H1 (cell line): ENCODE data around the gene HECTD1.

Source experiments
- CTCF ChIP-seq, 3 experiments: IDR thresholded peaks; 1 replicate in 2 of 3; 2 replicates in 1 of 3; pipeline versions ENCODE4 v1.5.1 to v1.6.1; 2011; ENCODE audit warnings: low read length in 3 of 3, mild to moderate bottlenecking in 3 of 3, inconsistent platforms in 2 of 3, low read depth in 1 of 3, moderate library complexity in 1 of 3; ENCODE audit not compliant: insufficient read depth in 1 of 3; ENCODE audit errors: control extremely low read depth in 1 of 3
- EZH2 ChIP-seq: fragments of 200-600 bp; sonication (generic); IDR thresholded peaks from 2 replicates; pipeline ENCODE4 v1.7.1; 2012; ENCODE audit warnings: low read depth, mild to moderate bottlenecking, moderate library complexity, low read length, inconsistent platforms; ENCODE audit not compliant: severe bottlenecking
- SIN3A ChIP-seq, 2 experiments: IDR thresholded peaks in 1 of 2; conservative IDR thresholded peaks in 1 of 2; 2 replicates each; pipeline ENCODE4 v1.6.1; 2011 to 2012; ENCODE audit warnings: low read length in 2 of 2, improper control_type of control experiment in 1 of 2, low read depth in 1 of 2, mild to moderate bottlenecking in 1 of 2
- TBP ChIP-seq: IDR thresholded peaks from 2 replicates; pipeline ENCODE4 v1.6.1; 2011; ENCODE audit warnings: low read depth, low read length, improper control_type of control experiment
- TCF12 ChIP-seq: IDR thresholded peaks from 2 replicates; pipeline ENCODE4 v1.6.1; 2011; ENCODE audit warnings: low read depth, mild to moderate bottlenecking, low read length

- no peak for TF ChIP-seq CTCF (IDR thresholded peaks at IDR 0.05; ENCODE audit: control extremely low read depth in 1 of 3, insufficient read depth in 1 of 3, low read depth in 1 of 3, low read length in 3 of 3)
- TF ChIP-seq TCF12, result no peak
- TF ChIP-seq SIN3A (conservative IDR thresholded peaks at IDR 0.05 in 1 of 2, IDR thresholded peaks at IDR 0.05 in 1 of 2; ENCODE audit: low read depth in 1 of 2, low read length in 2 of 2), result no peak
- TF ChIP-seq TBP, result no peak
- no peak for TF ChIP-seq EZH2
Measured at GRCh38 chr14:31256534-31257243, 49.1 kb upstream of the HECTD1 start.
